ENCODE results near the gene IWS1.

Gene IWS1

DNA sequence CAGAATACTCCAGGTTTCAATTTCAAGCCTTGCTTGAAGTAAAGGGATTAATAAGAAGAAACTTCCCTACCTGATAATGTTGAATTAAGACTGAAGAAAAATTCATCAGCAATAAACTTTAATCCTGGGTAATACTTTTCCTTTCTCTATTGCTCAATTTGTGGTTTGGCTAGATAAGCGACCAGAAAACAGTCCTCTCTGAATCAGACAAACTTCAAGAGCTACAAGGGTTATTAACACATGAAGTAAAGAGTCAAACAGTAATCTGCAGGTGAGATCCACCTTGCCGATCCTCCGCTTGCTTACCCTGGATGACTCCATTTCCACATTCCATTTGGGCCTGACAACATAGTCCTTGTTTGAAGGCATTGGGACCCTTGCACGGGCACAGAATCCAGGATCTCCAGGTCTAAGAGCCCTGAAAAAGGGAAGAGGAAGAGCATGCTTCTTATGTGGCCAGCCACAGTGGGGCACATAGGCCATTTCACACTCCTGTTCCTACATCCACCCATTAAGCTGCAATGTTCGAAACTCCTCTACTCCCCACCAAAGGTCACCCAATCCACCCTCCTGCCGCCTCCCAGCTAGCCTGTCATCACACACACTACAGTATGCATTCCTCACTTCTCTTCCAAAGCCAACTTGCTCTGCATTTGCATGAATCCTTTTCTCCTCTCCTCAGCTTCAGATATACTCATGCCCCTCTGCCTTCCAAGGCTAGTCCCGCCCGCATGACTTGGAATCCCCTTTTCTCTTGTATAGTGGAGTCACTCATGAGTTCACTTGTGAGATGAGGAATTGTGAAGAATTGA, 39.8 kb downstream of the IWS1 start:
- DNase-seq: peak; percentile 8 to 44

DNA sequence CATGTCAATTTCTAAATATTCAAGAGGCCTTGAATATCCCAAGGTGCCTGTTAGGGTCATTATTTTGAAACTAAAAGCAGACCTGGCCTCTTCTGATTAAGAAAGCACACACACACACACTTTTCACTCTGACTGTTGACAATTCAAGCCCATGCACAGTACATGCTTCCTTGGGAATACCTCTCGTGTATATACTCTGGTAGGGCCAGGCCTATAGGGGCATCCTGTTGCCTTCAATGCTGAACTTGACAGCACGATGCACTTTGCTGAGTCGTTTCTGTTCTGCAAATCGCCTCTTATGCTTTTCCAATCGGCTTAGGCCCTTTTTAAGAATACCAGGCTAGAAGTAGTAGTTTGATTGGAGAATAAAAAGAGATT, 40.6 kb downstream of the IWS1 start:
- DNase-seq: no peak

DNA sequence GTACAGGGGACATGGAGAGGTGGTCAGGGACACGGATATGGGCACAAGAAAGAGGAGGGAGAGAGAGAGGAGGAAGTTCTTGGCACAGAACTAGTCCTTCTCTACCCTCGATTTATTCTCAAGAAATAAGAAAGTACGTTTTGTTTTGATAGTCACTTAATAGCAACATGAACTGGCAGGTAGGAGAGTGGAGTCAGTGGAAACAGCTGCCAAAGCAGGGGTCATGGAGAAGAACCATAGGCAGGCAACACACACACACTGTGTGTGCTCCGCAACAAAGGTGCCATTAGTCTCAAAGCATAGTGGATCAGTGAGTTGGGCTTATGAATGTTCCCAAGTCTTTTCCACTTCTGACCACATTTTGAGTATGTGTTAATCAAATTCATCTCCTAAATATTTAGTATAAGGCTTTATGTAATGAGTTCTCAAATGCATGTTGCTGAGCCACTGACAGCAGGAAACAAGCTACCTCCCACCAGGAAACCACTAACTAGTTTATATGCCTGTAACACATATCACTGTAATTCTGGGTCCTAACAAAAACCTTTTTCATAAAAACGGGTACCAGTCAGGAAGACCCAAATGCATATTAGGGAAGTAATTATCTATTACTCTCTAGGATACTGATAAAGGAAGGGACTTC, 41.1 kb downstream of the IWS1 start:
- no peak for DNase-seq

DNA sequence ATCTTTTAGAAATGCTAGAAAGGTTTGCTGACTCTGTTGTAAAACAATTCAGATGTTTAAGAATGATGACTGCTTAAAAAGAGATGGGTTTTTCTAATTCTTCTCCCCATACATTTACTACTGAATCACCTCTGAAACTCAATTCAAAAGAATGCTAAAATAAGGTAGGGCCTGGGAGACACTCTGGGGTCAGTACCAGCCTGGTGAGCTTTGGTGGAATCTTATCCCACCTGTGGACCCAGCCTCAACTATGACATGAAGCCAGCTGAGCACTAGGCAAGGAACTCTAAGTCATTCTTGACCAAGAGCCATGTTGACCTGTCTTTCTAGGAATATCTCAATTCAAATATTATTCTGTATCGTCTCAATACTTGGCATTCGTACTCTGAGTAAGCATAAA, 44.3 kb downstream of the IWS1 start:
- no peak for DNase-seq

DNA sequence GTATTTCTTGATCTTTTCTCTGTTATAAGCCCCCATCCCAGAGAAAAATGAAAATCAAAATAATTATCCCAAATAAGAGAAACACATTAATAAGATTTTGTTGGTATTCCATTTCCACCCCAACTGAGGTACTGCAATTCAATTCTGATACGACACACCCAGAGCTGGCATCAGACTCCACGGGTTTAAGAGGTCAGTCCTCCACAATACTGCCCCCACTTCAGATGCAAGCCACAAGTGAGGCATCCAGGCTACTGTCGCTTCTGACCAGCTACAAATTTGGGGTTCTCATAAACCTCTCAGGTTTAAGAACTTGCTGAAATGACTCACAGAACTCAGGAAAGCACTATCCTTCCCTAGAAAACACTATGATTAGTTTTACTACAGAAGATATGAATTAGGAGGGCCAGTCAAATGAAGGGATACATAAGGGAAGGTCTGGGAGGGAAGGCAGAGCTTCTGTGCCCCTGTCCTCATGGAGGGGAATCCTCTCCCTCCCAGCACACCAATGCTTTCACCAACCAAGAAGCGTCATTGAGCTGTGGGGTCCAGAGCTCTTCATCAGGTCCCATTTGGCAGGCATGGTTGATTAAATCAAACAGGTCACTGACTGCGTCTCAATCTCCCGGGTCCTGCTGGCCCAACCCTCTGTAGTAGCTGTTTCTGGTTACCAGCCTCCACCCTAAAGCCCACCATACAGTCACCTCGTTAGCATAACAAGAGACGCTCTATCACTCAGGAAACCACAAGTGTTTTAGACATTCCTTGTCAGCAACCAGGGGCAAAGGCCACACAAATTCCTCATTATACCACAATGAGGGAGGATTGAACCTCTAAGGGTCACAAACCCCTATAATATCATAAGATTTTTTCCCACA, 46.2 kb downstream of the IWS1 start:
- DNase-seq: no peak

DNA sequence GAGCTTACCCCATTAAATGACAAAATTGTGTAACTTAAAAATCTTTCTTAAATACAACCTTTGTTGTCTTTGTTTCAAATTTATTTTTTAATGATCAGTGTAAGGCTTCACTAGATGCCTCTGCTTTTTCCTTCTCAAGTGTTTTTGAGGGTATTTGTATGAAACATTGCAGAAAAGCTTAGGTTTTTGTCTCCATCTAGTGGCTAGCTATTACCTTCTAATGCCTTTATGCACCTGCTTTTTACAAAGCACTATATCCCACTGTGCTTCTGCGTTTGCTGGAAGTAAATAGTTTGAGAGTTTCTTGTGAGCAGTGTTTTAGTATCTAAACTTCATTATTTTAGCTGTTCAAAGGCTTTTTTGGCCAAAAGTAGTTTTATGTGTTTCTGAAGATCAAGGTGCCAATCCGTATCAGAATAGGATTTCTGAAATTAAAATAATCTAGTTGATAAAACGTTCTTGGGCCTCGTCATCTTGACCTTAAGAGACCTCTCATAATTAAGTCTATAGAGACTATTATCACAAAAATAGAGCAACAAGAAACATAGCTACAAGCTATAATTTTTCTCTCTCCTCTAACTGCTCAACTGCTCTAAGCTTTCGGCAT, 47.0 kb downstream of the IWS1 start:
- peak; percentile 36 to 67 for DNase-seq

DNA sequence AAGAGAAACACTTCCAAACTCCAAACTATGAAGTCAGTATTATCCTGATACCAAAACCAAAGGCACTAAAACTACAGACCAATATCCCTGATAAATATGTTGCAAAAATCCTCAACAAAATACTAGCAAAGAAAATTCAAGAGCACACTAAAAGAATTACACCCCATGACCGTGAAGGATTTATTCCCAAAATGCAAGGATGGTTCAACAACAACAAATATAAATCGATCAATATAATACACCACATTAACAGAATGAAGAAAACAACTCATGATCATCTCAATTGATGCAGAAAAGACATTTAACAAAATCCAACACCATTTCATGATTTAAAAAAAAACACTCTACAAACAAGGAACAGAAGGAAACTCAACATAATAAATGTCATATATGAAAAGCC, 50.5 kb downstream of the IWS1 start:
- no peak for DNase-seq

DNA sequence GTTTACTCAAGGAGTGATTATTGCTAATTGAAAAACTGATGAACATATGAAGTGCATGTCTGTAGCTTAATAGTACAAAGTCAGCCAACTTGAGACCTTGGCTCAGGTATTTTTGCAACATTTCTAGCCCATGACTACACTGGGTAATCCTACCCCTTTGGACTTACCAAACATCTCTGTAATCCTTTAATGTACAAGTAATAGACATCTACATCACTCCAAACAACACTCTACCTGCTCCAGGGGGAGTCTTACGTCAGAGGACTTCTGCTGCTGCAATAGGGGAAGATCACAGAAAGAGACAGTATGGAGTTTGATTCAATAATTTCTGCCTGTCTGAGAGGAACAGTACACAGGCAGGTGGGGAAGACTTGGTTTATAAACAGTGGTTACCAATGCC, 54.0 kb downstream of the IWS1 start:
- DNase-seq: no peak

DNA sequence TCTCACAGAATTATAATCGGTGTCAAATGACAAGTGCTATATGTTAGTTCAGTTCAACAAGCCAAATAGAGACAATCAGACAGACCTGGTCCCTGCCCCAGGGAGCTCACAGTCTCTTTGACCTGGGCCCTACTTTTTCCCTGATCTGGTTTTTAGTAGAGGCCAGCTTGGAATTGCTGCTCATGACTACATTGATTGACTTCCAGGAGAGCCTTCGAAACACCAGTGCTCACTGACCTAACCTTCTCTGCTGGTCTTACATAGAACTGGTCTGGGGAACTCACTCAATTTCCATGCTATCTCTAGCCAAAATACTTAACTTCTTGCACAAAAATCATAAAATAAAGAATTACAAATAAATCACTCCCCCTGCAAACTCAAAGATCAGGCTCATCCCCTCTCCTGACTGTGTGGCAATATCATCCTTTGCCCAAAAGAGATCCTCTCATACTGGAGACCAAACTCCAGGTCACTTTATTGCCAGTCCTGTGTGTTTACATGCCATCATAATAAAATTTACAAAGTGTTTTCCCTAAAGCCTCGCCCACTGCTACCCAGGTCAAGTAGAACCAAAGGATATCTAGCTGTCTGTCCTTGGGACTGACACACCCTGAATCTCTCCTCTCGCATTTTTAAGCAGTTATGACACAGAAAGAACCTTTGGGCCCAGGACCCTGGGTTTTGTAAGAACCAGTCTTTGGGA, 54.9 kb downstream of the IWS1 start:
- DNase-seq: no peak

DNA sequence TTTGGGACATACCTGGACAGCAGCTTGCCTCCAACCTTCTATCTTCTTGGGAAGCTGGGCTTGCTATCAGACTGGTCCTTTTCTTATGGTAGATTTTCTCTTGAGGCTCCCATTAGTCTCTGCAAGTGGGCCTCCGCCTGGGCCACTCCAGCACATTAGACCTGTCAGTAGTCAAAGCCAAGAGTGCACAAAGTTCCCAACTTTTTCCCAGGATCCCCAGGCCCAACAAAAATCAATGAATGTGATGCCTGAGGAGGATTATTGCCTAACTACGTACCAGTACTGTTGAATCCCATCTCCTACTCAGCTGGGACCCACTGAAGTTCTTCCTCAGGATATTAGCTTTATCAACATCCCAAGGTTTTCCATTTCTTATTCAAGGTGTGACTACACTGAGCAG, 56.3 kb downstream of the IWS1 start:
- no peak for DNase-seq

DNA sequence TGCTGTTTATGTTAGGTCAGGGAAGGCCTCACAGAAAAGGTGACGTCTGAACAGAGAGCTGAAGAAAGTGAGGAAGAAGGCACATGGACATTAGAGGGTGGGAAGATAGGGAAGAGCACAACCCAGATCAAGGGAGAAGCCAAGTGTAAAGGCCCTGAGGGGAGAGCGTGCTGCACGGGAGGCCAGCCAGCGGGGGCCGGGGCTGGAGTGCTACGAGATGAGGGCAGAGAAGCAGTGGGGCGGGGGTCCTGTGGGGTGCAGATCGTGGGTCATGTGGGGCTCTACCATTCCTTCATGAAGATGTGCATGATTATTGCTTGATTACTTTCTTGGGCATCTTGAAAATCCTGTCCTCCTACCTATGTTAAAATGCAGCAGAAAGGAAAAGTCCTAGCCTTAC, 57.2 kb downstream of the IWS1 start:
- DNase-seq: no peak

DNA sequence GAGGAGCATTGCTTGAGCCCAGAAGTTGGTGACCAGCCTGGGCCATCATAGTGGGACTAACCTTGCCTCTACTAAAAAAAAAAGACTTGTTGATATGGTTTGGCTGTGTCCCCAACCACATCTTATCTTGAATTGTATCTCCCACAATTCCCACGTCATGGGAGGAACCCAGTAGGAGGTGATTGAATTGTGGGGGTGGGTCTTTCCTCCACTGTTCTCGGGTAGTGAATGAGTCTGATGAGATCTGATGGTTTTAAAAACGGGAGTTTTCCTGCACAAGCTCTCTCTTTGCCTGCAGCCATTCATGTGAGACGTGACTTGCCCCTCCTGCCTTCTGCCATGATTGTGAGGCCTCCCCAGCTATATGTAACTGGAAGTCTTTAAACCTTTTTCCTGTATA, 61.0 kb downstream of the IWS1 start:
- no peak for DNase-seq

DNA sequence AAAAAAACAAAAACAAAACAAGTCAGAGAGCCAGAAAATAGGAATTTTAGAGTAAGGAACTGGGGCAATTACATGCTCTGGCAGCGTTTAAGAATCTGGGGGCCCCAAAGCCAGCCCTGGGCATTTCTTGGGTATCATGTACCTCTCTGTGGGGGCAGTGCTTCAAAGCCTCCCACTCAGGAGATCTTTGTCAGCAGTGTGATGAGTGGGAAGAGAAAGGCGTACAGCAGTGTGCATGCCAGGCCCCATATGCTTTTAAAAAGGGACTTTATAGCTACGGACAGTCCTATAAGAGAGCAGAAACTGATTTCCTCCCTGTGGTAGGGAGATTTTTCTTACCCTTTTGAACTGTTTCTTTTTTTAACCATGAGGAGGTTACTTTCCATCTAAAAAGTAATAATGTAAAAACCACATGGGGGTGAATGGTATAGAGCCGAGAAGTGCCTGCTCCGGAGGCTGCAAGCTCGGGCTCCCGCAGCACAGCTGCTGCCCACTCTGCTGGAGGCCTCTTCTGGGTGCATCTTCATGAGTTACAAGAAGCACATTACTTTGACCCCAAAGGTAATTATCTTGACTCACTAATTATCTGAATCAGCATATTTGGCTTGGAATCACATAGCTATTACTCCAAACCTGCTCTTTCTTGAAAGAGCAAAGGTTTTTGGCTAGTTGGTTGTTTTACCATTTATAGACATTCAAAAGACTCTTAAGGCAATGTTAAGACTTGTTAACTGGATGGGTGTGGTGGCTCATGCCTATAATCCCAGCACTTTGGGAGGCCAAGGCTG, 61.6 kb downstream of the IWS1 start:
- no peak for DNase-seq

DNA sequence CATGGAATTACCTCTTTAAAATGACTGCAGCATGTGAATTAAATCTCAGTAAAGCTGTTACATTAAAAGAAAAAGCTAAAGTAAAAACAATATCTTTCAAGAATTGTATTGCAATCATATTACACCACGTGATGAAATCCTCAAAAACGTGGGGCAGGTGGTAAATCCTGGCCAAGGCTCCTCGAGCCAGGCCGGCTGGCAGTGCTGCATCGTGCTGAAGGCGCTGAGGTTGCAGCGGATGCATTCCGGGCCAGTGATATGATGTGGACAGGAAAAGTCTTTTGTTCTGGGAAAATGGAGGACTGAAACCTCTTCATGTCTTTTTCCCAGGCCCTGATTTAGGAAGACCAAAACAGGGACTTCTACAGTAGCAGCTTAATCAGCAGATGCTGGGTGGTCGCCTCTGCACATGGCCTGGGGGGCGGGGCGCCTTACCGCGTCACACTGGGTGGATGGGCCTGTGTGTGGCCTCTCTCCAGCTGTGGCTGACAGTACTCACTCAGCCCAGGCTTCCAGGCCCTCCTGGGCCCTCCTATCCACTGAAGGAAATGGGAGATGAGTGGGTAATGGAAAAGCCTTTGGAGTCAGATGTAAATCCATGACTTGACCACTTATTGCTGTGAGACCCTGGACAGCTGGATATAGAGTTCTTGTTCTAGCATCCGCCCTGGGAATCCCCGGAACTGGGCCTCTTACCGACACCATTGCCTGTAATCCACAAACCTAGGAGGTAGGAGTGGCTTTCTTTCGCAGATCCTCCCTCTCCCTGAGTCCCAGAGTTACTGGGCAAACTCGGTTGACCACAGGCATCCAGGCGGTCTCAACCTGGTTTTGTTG, 62.9 kb downstream of the IWS1 start:
- no peak for DNase-seq

DNA sequence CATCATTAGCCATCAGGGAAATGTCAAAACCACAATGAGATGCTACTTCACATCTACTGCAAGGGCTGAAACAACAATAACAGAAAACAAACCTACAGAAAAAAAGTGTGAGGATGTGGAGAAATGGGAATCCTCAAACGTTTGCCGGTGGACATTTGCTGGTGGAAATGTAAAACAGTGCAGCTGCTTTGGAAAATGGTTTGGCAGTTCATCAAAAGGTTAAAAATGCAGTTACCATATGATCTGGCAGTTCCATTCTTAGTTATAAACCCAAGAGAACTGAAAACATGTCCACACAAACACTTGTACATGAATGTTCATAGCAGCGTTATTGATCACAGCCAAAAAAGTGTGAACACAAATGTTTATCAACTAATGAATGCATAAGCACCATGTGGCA, 63.8 kb downstream of the IWS1 start:
- DNase-seq: no peak

DNA sequence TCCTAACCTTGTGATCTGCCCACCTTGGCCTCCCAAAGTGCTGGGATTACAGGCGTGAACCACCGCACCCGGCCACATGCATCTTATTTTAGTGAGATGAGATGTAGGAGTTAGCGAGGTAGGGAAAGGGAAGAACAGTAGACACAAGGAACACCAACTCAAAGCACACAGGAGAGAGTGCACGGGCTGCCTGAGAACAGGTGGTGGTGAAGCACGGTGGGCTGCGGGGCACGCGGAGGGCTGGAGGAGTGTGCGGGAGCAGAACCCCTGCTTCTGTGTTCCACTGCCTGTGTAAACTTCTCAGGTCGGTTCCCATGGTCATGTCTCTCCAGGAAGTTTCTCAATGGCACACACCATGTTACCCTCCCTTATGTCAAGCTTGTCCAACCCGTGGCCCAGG, 69.3 kb downstream of the IWS1 start:
- no peak for DNase-seq

DNA sequence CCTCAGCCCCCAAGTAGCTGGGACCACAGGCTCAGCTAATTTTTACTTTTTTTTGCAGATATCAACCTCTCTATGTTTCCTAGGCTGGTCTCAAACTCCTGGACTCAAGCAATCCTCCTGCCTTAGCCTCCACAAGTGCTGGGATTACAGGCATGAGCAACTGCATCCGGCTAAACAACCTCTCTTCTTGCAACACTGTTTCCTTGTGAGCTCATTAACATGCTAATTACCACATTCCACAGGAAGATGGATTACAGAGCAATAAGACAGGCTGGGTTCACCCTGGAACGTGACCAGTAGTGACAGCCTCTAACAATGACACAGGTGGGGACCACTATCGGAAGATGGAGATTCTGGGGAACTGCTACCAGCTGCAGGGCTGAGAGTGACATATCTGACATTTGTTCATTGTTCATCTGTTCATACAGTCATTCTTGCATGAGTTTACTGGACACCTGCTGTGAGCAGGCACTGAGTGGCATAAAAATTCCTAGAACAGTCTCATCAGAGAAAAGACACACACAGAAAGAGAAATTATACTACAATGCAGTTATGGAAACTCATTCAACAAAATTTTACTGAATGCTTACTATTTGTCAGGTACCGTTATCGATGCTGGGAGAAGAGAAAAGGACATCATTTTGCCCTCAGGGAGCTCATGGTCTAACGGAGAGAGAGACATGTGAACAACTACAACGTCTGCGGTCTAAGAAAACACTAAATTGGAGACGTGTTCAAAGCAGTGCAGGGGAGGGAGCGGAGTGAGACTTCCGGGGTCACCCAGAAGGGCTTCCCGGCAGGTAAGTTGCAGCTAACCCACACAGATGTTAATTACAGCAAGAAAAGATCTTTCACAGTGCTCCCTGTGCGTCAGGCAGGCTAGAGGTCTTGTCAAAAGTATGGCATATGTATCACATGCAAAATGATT, 70.5 kb downstream of the IWS1 start:
- no peak for DNase-seq

DNA sequence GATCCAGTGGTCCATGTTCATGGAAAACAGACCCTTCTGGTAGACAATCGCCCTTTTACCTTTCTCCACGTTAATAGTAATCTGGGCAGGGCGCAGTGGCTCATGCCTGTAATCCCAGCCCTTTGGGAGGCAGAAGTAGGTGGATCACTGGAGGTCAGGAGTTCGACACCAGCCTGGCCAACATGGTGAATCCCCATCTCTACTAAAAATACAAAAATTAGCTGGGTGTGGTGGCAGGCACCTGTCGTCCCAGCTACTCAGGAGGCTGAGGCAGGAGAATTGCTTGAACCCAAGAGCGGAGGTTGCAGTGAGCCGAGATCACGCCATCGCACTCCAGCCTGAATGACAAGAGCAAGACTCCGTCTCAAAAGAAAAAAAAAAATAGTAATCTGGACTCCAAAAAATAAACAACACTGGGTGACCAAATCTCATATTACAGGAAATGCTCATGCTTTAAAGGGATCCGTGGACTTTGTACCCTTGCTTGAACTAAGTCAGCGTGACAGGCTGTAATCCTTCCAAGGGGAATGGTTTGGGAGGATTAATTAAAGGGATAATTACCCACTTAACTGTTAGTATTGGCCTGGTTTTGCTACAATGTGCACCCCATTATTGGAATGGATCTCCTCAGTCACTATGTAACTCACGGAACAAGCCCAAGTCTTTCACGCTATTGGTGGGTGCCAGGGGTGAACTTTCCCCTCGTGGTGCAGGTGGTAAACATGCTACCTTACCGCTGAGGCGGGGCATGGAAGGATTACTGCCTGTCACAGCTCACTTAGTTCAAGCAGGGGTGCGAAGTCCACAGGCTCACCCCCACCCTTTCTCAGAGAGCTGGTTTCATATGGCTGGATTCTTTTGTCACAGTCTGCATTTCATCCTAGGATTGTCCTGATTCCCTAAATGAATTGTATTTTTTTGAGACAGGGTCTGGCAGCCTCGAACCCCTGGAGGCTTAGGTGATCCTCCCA, 71.4 kb downstream of the IWS1 start:
- DNase-seq: no peak
